OCI-LY3 (cell line): ENCODE measurements around the gene BID.
"Not testable (repeated sequence)": the region's sequence is repeated elsewhere in the genome, so short reads cannot be mapped to it uniquely, and the experiment has no call there.

Experiments
- H2AFZ ChIP-seq: fragments of 200-600, 300-600 bp; shearing (Covaris generic); 2 replicates; pipeline ENCODE4 v1.6.0; 2014; ENCODE audit warnings: antibody characterized with exemption, low read depth, low read length
- H3K27ac ChIP-seq: fragments of 200-600, 300-600 bp; sonication (generic); 2 replicates; pipeline ENCODE4 v1.5.1; 2014; ENCODE audit warnings: mild to moderate bottlenecking, low read length, moderate library complexity, mixed read lengths
- H3K27me3 ChIP-seq: fragments of 200-600, 300-600 bp; sonication (generic); 2 replicates; pipeline ENCODE4 v1.6.1; 2014; ENCODE audit warnings: low read depth, low read length, mixed read lengths
- H3K36me3 ChIP-seq: fragments of 200-600, 300-600 bp; sonication (generic); replicated peaks from 2 replicates; pipeline ENCODE3; 2014; ENCODE audit warnings: low read depth, low read length, mixed read lengths
- H3K4me1 ChIP-seq: fragments of 300-600, 200-600 bp; sonication (generic); 2 replicates; pipeline ENCODE4 v1.6.1; 2014; ENCODE audit warnings: low read length, mixed read lengths
- H3K4me2 ChIP-seq: fragments of 200-600, 300-600 bp; sonication (generic); 2 replicates; pipeline ENCODE4 v1.6.1; 2014; ENCODE audit warnings: low read length, mixed read lengths
- H3K4me3 ChIP-seq: fragments of 300-600, 200-600 bp; sonication (generic); 2 replicates; pipeline ENCODE4 v1.5.1; 2014; ENCODE audit warnings: antibody characterized with exemption, mild to moderate bottlenecking, low read length, moderate library complexity
- H3K79me2 ChIP-seq: fragments of 300-600, 200-600 bp; shearing (Covaris generic); 2 replicates; pipeline ENCODE4 v1.6.1; 2014; ENCODE audit warnings: mild to moderate bottlenecking, low read length, mixed read lengths
- H3K9ac ChIP-seq: fragments of 300-600, 200-600 bp; shearing (Covaris generic); 2 replicates; pipeline ENCODE4 v1.6.0; 2014; ENCODE audit warnings: mild to moderate bottlenecking, low read length, moderate library complexity
- H3K9me3 ChIP-seq: fragments of 200-600, 300-600 bp; shearing (Covaris generic); 2 replicates; pipeline ENCODE4 v1.6.1; 2014; ENCODE audit warnings: low read length, mixed read lengths; ENCODE audit not compliant: insufficient read depth
- H4K20me1 ChIP-seq: fragments of 200-600, 300-600 bp; sonication (generic); 2 replicates; pipeline ENCODE4 v1.6.1; 2016; ENCODE audit warnings: low read length, mixed read lengths; ENCODE audit not compliant: insufficient read depth
- CTCF ChIP-seq: fragments of 200-600, 300-600 bp; sonication (generic); IDR thresholded peaks from 2 replicates; pipeline ENCODE4 v1.5.1; 2014; ENCODE audit warnings: antibody characterized with exemption, low read length, low read depth
- EZH2phosphoT487 ChIP-seq: fragments of 200-600 bp; shearing (Covaris generic); IDR thresholded peaks from 2 replicates; pipeline ENCODE4 v1.6.1; 2018; ENCODE audit warnings: antibody characterized with exemption, mixed run types, low read depth

The BID gene

GRCh38 chr22:17769013-17769715 is 5.1 kb downstream of the BID start:
- Histone ChIP-seq H3K4me1 (peaks cover 50% of the 10 kb centered on the region), H3K9me3 (no peaks in the 10 kb centered on the region), H4K20me1 (peaks cover 85% of the 10 kb centered on the region), H3K9ac (no peak overlapping the region), H3K27ac (no peak overlapping the region), H3K36me3 (peaks cover 51% of the 10 kb centered on the region), H3K27me3 (no peaks in the 10 kb centered on the region), H2AFZ (no peak overlapping the region), H3K4me2 (no peak overlapping the region), H3K4me3 (no peak overlapping the region), H3K79me2 (peaks cover 100% of the 10 kb centered on the region)
- TF ChIP-seq CTCF (no peak), EZH2phosphoT487 (no peak)

- peaks cover 48% of the 10 kb centered on the region for H3K4me1 ChIP-seq
- H3K4me2 ChIP-seq, result peak overlapping the region; percentile 42
- peak overlapping the region; percentile 29; the same call in 1 of the 2 replicates for H3K27ac ChIP-seq
- no peaks in the 10 kb centered on the region for H3K27me3 ChIP-seq
- peak overlapping the region; percentile 27; the same call in 1 of the 2 replicates for H3K4me3 ChIP-seq
- no peaks in the 10 kb centered on the region for H3K9me3 ChIP-seq
- H3K9ac ChIP-seq, result peak overlapping the region; percentile 19; the same call in 1 of the 2 replicates
- peaks cover 100% of the 10 kb centered on the region for H3K79me2 ChIP-seq
- no peak overlapping the region for H2AFZ ChIP-seq
- TF ChIP-seq CTCF, result no peak
- TF ChIP-seq EZH2phosphoT487, result no peak
- H4K20me1 ChIP-seq, result peaks cover 93% of the 10 kb centered on the region
- H3K36me3 ChIP-seq, result peaks cover 46% of the 10 kb centered on the region
Observed at GRCh38 chr22:17767233-17768065, 6.8 kb downstream of the BID start.

GRCh38 chr22:17764852-17765251 is 9.4 kb downstream of the BID start:
- not testable (repeated sequence) for H3K4me3 ChIP-seq, H3K27ac ChIP-seq, H3K27me3 ChIP-seq, H3K9ac ChIP-seq, H3K4me2 ChIP-seq, H3K9me3 ChIP-seq, H2AFZ ChIP-seq
- peaks cover 31% of the 10 kb centered on the region for H3K4me1 ChIP-seq
- H3K36me3 ChIP-seq, result peaks cover 31% of the 10 kb centered on the region
- H4K20me1 ChIP-seq, result peaks cover 90% of the 10 kb centered on the region
- peaks cover 100% of the 10 kb centered on the region for H3K79me2 ChIP-seq

GRCh38 chr22:17764036-17764435 is 10.2 kb downstream of the BID start:
- no peak for TF ChIP-seq CTCF
- TF ChIP-seq EZH2phosphoT487, result no peak
- H3K4me1 ChIP-seq, result peaks cover 23% of the 10 kb centered on the region
- H3K4me2 ChIP-seq, result no peak overlapping the region
- H3K36me3 ChIP-seq, result peaks cover 23% of the 10 kb centered on the region
- H3K4me3 ChIP-seq, result no peak overlapping the region
- no peaks in the 10 kb centered on the region for H3K27me3 ChIP-seq
- H3K27ac ChIP-seq, result no peak overlapping the region
- H4K20me1 ChIP-seq, result peaks cover 88% of the 10 kb centered on the region
- H3K79me2 ChIP-seq, result peaks cover 100% of the 10 kb centered on the region
- H3K9me3 ChIP-seq, result no peaks in the 10 kb centered on the region
- H3K9ac ChIP-seq, result no peak overlapping the region
- no peak overlapping the region for H2AFZ ChIP-seq

GRCh38 chr22:17763442-17763841 is 10.8 kb downstream of the BID start:
- not testable (repeated sequence) for H3K4me2 ChIP-seq, H2AFZ ChIP-seq

More at GRCh38 chr22:17763442-17763841, 10.8 kb downstream of the BID start:
- H3K4me1 ChIP-seq, result peaks cover 22% of the 10 kb centered on the region
- H3K9ac ChIP-seq, H3K9me3 ChIP-seq, H3K27ac ChIP-seq, H3K4me3 ChIP-seq, H3K27me3 ChIP-seq: not testable (repeated sequence)
- peaks cover 91% of the 10 kb centered on the region for H4K20me1 ChIP-seq
- peaks cover 100% of the 10 kb centered on the region for H3K79me2 ChIP-seq
- peaks cover 25% of the 10 kb centered on the region for H3K36me3 ChIP-seq
